ENCODE results near the gene RHBDD3. TPM values are rescaled to one million over a fixed set of nuclear protein-coding genes. Genes with fewer than 3 reads are reported as not detected.
A peak's percentile ranks its signal among the peaks of the same experiment; 100 is the strongest.

The RHBDD3 gene
- total and polyA plus RNA-seq, 2 of the 8 experiments (the other 6 are each of a cell fraction or from before 2014, with no cell fraction given) = 72.1 to 117 TPM

DNA sequence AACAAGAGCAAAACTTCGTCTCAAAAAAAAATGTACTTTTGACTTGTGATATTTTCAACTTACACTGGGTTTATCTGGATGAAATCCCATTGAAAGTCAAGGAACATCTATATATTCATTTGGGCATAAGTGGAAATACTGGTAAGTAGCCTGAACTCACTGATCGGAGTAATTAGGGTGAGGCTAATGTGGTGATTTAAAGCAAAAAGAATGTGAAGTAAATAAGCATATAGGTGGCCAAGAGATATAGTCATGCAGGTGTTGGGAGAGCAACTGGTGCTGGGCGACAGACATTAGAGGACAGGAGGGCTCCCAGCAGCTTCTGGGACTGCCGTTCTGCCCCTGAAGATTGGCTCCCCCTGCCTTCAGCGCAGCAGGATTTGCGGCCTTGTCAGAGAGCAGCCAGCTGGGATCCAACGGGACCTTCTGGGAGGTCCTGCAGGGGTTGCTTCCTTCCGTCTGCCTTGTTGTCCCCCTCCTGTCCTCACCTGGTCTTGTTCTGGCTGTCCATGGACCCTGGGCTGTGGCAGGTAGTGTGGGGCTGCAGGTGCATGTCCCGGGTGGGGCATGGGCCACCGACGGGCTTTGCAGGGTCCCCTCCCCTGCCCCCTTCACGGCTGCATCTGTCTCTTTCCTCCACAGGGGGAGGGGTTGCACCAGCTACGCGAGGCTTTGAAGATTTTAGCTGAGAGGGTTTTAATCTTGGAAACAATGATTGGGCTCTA, 14.1 kb downstream of the RHBDD3 start:
- H3K27ac ChIP-seq (ENCODE audit: low read depth, low read length) = no peak overlapping the region
- DNase-seq (ENCODE audit: low read depth in 1 of 2, low spot score in 2 of 2) = no peak
- peaks cover 0 to 8% of the 10 kb centered on the region in 2 experiments for H4K20me1 ChIP-seq (replicated peaks in 1 of 2; ENCODE audit: control insufficient read depth in 1 of 2, insufficient read depth in 2 of 2, low read length in 2 of 2)
- H3K79me1 ChIP-seq (ENCODE audit: low read depth, low read length) = no peaks in the 10 kb centered on the region; the same call in 1 of the 2 replicates
- H3K36me3 ChIP-seq (ENCODE audit: control insufficient read depth in 2 of 4, insufficient read depth in 4 of 4, low read length in 3 of 4) = no peaks in the 10 kb centered on the region
- no peak overlapping the region for H3K4me2 ChIP-seq (ENCODE audit: insufficient read depth in 1 of 2, low read depth in 2 of 2, low read length in 2 of 2)
- no peak overlapping the region for H2BK5ac ChIP-seq (ENCODE audit: low read depth, low read length)
- H3K79me2 ChIP-seq (ENCODE audit: control insufficient read depth in 1 of 2, insufficient read depth in 2 of 2, low read length in 2 of 2) = no peaks in the 10 kb centered on the region
- H2BK12ac ChIP-seq (ENCODE audit: low read depth, low read length) = no peak overlapping the region
- peaks cover 0 to 6% (median 0%) of the 10 kb centered on the region in 4 experiments; a peak in 2 of 7 replicates for H3K4me1 ChIP-seq (replicated peaks in 1 of 4; ENCODE audit: control insufficient read depth in 3 of 4, insufficient read depth in 4 of 4, low read length in 3 of 4)
- H4K5ac ChIP-seq (ENCODE audit: insufficient read length, low read depth, low read length) = no peak overlapping the region
- no peak overlapping the region for H2BK120ac ChIP-seq (replicated peaks; ENCODE audit: low read depth, low read length)
- H3K23me2 ChIP-seq (ENCODE audit: low read depth, low read length) = no peaks in the 10 kb centered on the region
- H3K9me3 ChIP-seq (ENCODE audit: insufficient read depth in 2 of 2, low read depth in 1 of 2, low read length in 1 of 2) = no peaks in the 10 kb centered on the region
- 80% methylated on average over 14 of the region's 14 CpGs; no CpG with 5 or more reads in 1 of the 2 experiments for whole genome bisulfite sequencing, 2 experiments (ENCODE audit: extremely low coverage in 1 of 2, insufficient coverage in 1 of 2, insufficient read length in 1 of 2, insufficient replicate concordance in 2 of 2, low coverage in 1 of 2, low lambda C conversion rate in 2 of 2, missing lambda C conversion rate in 1 of 2)
- H3K14ac ChIP-seq (ENCODE audit: insufficient read length) = no peak overlapping the region
- TF ChIP-seq JUND (IDR thresholded peaks at IDR 0.05; ENCODE audit: low read length) = no peak
- TF ChIP-seq, protein P1, sequence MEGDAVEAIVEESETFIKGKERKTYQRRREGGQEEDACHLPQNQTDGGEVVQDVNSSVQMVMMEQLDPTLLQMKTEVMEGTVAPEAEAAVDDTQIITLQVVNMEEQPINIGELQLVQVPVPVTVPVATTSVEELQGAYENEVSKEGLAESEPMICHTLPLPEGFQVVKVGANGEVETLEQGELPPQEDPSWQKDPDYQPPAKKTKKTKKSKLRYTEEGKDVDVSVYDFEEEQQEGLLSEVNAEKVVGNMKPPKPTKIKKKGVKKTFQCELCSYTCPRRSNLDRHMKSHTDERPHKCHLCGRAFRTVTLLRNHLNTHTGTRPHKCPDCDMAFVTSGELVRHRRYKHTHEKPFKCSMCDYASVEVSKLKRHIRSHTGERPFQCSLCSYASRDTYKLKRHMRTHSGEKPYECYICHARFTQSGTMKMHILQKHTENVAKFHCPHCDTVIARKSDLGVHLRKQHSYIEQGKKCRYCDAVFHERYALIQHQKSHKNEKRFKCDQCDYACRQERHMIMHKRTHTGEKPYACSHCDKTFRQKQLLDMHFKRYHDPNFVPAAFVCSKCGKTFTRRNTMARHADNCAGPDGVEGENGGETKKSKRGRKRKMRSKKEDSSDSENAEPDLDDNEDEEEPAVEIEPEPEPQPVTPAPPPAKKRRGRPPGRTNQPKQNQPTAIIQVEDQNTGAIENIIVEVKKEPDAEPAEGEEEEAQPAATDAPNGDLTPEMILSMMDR (IDR thresholded peaks at IDR 0.05; ENCODE audit: control extremely low read depth in 1 of 3, insufficient read depth in 1 of 3, low read depth in 1 of 3, low read length in 3 of 3) = peak in 2 of 3 experiments; percentile 13 to 35; a peak in 2 of 4 replicates
- H3K23ac ChIP-seq (ENCODE audit: insufficient read length) = no peak overlapping the region
- FAIRE-seq = no peak
- H2BK20ac ChIP-seq (ENCODE audit: low read length) = no peak overlapping the region
- POLR2A ChIA-PET (ENCODE audit: partially characterized antibody) = interaction anchor here (0.7 to 8.6 kb wide), 3 partner anchors 8 to 15 kb away, joined by 3 to 139 read pairs (median 4); partner anchors contain the start of genes EWSR1 and RHBDD3
- no peak overlapping the region for H3K56ac ChIP-seq (replicated peaks; ENCODE audit: insufficient read length, low read depth, low read length)
- H3K18ac ChIP-seq (ENCODE audit: extremely low read depth, low read length) = no peak overlapping the region
- H3K27me3 ChIP-seq (replicated peaks in 1 of 4; ENCODE audit: control insufficient read depth in 3 of 4, extremely low read depth in 1 of 4, insufficient read depth in 3 of 4, low read length in 3 of 4) = no peaks in the 10 kb centered on the region
- H2AK5ac ChIP-seq (ENCODE audit: low read depth, low read length) = no peak overlapping the region
- H2BK15ac ChIP-seq (ENCODE audit: low read length) = no peak overlapping the region
- no peak overlapping the region; the same call in 1 of the 2 replicates for H4K8ac ChIP-seq (ENCODE audit: extremely low read depth, insufficient read depth, low read length)
- no peak overlapping the region for H4K91ac ChIP-seq (replicated peaks; ENCODE audit: insufficient read length, low read length)
- no peak overlapping the region for H3K4me3 ChIP-seq (ENCODE audit: extremely low read depth in 1 of 4, insufficient read depth in 2 of 4, low read depth in 3 of 4, low read length in 4 of 4)
- H3K9ac ChIP-seq (replicated peaks in 1 of 4; ENCODE audit: extremely low read depth in 1 of 4, low read depth in 3 of 4, low read length in 3 of 4) = no peak overlapping the region
- CTCF ChIA-PET (ENCODE audit: partially characterized antibody) = interaction anchor here (0.6 to 1.0 kb wide), 3 partner anchors 8 to 421 kb away, joined by 3 to 4 read pairs (median 3); no protein-coding TSS in a partner anchor
- no peak overlapping the region for H2AFZ ChIP-seq (ENCODE audit: low read length)
- no peak overlapping the region for H3K4ac ChIP-seq (replicated peaks; ENCODE audit: insufficient read length, low read depth, low read length)
